Type B pancreatic cell (in vitro differentiated cells): ENCODE data around the gene XPO6. TPM values are rescaled to one million over a fixed set of nuclear protein-coding genes. Genes with fewer than 3 reads are reported as not detected.

ENCODE experiments used
- DNase-seq: peaks from one replicate; pipeline ENCODE4 v3.0.0; 2021; ENCODE audit warnings: mixed read lengths; ENCODE audit not compliant: unreplicated experiment; ENCODE audit errors: extremely low spot score
- H3K27ac Mint-ChIP-seq: 2 replicates; pipeline ENCODE4 v1.8.0; 2021; ENCODE audit warnings: mild to moderate bottlenecking, mixed read lengths
- H3K27me3 Mint-ChIP-seq: 2 replicates; pipeline ENCODE4 v1.8.0; 2021; ENCODE audit warnings: mixed read lengths
- H3K36me3 Mint-ChIP-seq: 2 replicates; pipeline ENCODE4 v1.8.0; 2021; ENCODE audit warnings: mixed read lengths
- H3K4me1 Mint-ChIP-seq: one replicate; pipeline ENCODE4 v1.8.0; 2021; ENCODE audit warnings: mixed read lengths; ENCODE audit not compliant: unreplicated experiment
- H3K4me3 Mint-ChIP-seq: 2 replicates; pipeline ENCODE4 v1.8.0; 2021; ENCODE audit warnings: mild to moderate bottlenecking, mixed read lengths
- H3K9me3 Mint-ChIP-seq: 2 replicates; pipeline ENCODE4 v1.8.0; 2021; ENCODE audit warnings: mixed read lengths
- CTCF ChIP-seq: fragments of 200-600 bp; sonication (generic); conservative IDR thresholded peaks from 2 replicates; pipeline ENCODE4 v1.5.0; 2021; ENCODE audit warnings: antibody characterized with exemption, mild to moderate bottlenecking
- total RNA-seq: library from RNA; stranded (reverse); gene quantifications from 2 replicates; pipeline ENCODE4 v1.2.1, GENCODE V29; 2021; ENCODE audit warnings: low replicate concordance

XPO6 gene
- total RNA-seq, 1 donor from 2014 or later, result 111 TPM

GRCh38 chr16:28067604-28068379 is 144.0 kb downstream of the XPO6 start:
- peaks cover 50% of the 10 kb centered on the region for H3K27me3 Mint-ChIP-seq
- H3K36me3 Mint-ChIP-seq, result no peaks in the 10 kb centered on the region
- H3K27ac Mint-ChIP-seq, result no peak overlapping the region
- H3K4me3 Mint-ChIP-seq, result peak overlapping the region; percentile 46
- peaks cover 7% of the 10 kb centered on the region for H3K4me1 Mint-ChIP-seq
- no peak for DNase-seq
- H3K9me3 Mint-ChIP-seq, result no peaks in the 10 kb centered on the region
- TF ChIP-seq CTCF, result no peak

- H3K36me3 Mint-ChIP-seq, result no peaks in the 10 kb centered on the region
- TF ChIP-seq CTCF, result no peak
- H3K27ac Mint-ChIP-seq, result no peak overlapping the region
- peaks cover 7% of the 10 kb centered on the region for H3K4me1 Mint-ChIP-seq
- no peak for DNase-seq
- peaks cover 72% of the 10 kb centered on the region for H3K27me3 Mint-ChIP-seq
- no peaks in the 10 kb centered on the region for H3K9me3 Mint-ChIP-seq
- peak overlapping the region; percentile 77 for H3K4me3 Mint-ChIP-seq
Measured at GRCh38 chr16:28064706-28065249, 147.0 kb downstream of the XPO6 start.

- H3K27me3 Mint-ChIP-seq, result peaks cover 78% of the 10 kb centered on the region
- no peak for DNase-seq
- no peak for TF ChIP-seq CTCF
- peak overlapping the region; percentile 28 for H3K4me3 Mint-ChIP-seq
- no peaks in the 10 kb centered on the region for H3K36me3 Mint-ChIP-seq
- H3K4me1 Mint-ChIP-seq, result peaks cover 7% of the 10 kb centered on the region
- no peak overlapping the region for H3K27ac Mint-ChIP-seq
- no peaks in the 10 kb centered on the region for H3K9me3 Mint-ChIP-seq
Measured at GRCh38 chr16:28064150-28064549, 147.6 kb downstream of the XPO6 start.

GRCh38 chr16:28063591-28064061 is 148.1 kb downstream of the XPO6 start, which contains the start of gene GSG1L:
Gene GSG1L (minus strand): TSS chr16:28063714. CDS start chr16:28063424, 290 bp downstream.
- H3K9me3 Mint-ChIP-seq, result no peaks in the 10 kb centered on the region
- peaks cover 82% of the 10 kb centered on the region for H3K27me3 Mint-ChIP-seq
- TF ChIP-seq CTCF, result peak; percentile 53
- no peak within 1 kb of the TSS for H3K27ac Mint-ChIP-seq
- peak within 1 kb of the TSS; percentile 74 for H3K4me3 Mint-ChIP-seq
- DNase-seq, result no peak
- peaks cover 7% of the 10 kb centered on the region for H3K4me1 Mint-ChIP-seq
- H3K36me3 Mint-ChIP-seq, result no peaks in the 10 kb centered on the region

- Mint-ChIP-seq H3K4me1 (peaks cover 4% of the 10 kb centered on the region), H3K27me3 (peaks cover 82% of the 10 kb centered on the region), H3K4me3 (no peak overlapping the region), H3K27ac (no peak overlapping the region), H3K36me3 (no peaks in the 10 kb centered on the region), H3K9me3 (no peaks in the 10 kb centered on the region)
- no peak for TF ChIP-seq CTCF
- no peak for DNase-seq
Measured at GRCh38 chr16:28062847-28063521, 148.8 kb downstream of the XPO6 start.
